ENCODE results near the gene SPATA31C1.
"Not testable (repeated sequence)": the region's sequence is repeated elsewhere in the genome, so short reads cannot be mapped to it uniquely, and the experiment has no call there.

SPATA31C1 gene

DNA sequence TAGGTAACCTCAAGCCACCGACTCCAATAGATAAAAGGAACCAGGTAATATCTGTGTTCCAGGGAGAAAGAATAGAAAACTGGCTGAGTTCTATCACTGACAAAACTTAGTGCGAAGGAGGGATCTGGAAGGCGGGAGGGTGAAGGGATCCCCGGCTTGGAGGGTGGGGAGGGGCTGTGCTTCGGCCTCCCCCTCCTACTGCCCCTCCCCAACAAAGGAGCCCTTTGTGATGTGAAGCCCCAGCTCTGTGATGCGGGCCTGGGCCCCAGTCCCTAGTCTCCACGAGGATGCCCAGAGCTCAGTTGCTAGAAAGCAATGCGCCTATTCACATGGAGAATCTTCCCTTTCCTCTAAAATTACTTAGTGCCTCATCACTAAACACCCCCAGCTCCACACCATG is at the start of gene SPATA31C1:
Gene SPATA31C1 (plus strand): TSS at position 301 of the 400 bp plus-strand sequence.
- in situ Hi-C loops (cut with MboI; ENCODE audit: low sequenced_read_pairs, unreplicated experiment); DNase-seq (ENCODE audit: low spot score): not testable (repeated sequence)

DNA sequence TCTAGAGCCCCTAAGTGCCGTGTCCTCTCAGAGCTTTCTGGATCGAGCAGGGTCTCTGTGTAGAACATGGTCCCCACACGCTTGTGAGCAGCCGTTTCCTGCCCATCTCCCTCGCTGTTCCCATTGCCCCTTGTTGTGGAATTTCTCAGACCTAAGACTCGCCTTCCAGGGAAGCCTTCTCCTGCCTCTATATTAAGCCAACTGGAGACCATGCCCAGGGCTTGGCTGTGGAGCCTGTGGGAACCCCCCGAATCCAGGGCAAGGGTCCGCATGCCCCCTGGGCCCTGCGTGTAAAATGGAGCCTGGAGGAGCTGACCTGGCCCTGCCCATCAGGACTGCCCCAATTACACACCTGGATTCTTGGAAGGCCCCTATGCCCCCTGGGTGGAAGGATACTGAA is 49.6 kb upstream of the SPATA31C1 start:
- no peak for DNase-seq (ENCODE audit: low spot score)
- TF ChIP-seq, protein P1, sequence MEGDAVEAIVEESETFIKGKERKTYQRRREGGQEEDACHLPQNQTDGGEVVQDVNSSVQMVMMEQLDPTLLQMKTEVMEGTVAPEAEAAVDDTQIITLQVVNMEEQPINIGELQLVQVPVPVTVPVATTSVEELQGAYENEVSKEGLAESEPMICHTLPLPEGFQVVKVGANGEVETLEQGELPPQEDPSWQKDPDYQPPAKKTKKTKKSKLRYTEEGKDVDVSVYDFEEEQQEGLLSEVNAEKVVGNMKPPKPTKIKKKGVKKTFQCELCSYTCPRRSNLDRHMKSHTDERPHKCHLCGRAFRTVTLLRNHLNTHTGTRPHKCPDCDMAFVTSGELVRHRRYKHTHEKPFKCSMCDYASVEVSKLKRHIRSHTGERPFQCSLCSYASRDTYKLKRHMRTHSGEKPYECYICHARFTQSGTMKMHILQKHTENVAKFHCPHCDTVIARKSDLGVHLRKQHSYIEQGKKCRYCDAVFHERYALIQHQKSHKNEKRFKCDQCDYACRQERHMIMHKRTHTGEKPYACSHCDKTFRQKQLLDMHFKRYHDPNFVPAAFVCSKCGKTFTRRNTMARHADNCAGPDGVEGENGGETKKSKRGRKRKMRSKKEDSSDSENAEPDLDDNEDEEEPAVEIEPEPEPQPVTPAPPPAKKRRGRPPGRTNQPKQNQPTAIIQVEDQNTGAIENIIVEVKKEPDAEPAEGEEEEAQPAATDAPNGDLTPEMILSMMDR (IDR thresholded peaks at IDR 0.05; ENCODE audit: borderline replicate concordance, control extremely low read depth, extremely low read depth, insufficient read depth, missing control alignments) = no peak
- in situ Hi-C loops (cut with MboI; ENCODE audit: low sequenced_read_pairs, unreplicated experiment) = no loop called here

DNA sequence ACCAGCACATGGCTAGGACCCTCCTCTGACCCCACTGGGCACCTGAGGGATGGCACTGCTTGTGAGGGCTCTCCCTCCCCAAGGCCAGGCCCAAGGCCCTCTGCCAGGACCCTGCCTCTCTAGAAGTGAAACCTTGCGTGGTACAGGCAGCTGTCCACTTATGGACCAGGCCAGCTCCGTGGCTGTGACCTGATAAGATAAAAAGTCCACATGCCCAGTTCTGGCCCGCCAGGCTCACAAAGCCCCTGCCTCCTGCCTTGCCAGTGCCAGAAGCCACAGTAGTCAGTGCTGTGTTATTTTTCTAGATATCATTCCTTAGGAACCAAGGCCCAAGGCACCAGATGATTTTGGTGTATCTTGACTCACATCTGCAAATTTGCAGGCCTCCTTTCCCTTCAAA is 49.1 kb upstream of the SPATA31C1 start:
- TF ChIP-seq, protein P1 (IDR thresholded peaks at IDR 0.05; ENCODE audit: borderline replicate concordance, control extremely low read depth, extremely low read depth, insufficient read depth, missing control alignments) = no peak
- in situ Hi-C loops (cut with MboI; ENCODE audit: low sequenced_read_pairs, unreplicated experiment) = no loop called here
- no peak for DNase-seq (ENCODE audit: low spot score)

DNA sequence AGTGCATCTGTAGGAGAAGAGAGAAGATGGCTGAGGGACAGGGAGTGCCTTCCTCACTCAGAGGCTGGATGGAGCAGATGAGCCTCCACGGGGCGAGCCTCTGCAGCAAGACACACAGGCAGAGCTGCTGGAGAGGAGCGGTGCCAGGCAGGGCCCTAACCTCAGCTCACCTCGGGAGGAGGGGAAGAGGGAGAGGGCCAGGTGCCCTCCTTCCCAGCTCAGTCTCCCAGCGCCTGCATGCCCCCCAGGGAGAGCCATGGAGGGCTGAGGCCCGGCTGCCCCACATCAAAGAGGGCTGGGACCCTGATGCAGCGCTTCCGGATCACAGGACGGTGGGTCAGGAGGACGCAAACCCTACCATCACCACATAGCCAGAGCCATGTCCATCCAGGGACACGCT is 48.7 kb upstream of the SPATA31C1 start:
- in situ Hi-C loops (cut with MboI; ENCODE audit: low sequenced_read_pairs, unreplicated experiment) = no loop called here
- TF ChIP-seq, protein P1 (IDR thresholded peaks at IDR 0.05; ENCODE audit: borderline replicate concordance, control extremely low read depth, extremely low read depth, insufficient read depth, missing control alignments) = no peak
- no peak for DNase-seq (ENCODE audit: low spot score)

DNA sequence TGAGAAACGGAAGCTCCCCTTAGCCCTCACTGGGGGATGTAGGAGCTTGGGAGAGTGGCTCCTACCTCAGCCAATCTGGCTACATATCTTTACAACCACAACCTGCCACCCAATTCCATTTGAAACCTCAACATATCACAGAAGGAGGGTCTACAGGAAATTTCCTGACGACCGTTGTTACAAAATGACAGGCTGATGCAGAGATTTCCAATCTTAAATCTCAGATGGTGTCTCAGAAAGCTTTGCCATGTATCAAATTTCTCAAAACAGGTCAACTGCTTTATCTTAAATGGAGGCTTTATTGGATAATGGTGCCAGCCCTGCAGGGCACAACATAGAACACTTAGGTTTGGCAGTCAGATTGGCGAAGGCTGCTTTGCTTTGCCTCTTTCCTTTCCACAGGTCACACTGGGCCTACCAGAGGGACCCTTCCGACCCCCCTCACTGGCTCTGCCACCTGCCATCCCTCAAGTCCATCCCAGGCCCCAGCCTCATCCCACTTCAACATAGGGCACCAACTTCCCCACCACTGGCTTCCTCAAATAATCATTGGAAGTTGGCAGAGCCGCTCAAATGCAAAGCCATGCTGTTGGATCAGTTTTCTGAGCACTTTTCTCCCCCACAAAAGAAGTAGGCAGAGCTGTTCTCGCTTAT is 46.2 kb upstream of the SPATA31C1 start:
- in situ Hi-C loops (cut with MboI; ENCODE audit: low sequenced_read_pairs, unreplicated experiment) = no loop called here
- TF ChIP-seq, protein P1 (IDR thresholded peaks at IDR 0.05; ENCODE audit: borderline replicate concordance, control extremely low read depth, extremely low read depth, insufficient read depth, missing control alignments) = no peak
- no peak for DNase-seq (ENCODE audit: low spot score)

DNA sequence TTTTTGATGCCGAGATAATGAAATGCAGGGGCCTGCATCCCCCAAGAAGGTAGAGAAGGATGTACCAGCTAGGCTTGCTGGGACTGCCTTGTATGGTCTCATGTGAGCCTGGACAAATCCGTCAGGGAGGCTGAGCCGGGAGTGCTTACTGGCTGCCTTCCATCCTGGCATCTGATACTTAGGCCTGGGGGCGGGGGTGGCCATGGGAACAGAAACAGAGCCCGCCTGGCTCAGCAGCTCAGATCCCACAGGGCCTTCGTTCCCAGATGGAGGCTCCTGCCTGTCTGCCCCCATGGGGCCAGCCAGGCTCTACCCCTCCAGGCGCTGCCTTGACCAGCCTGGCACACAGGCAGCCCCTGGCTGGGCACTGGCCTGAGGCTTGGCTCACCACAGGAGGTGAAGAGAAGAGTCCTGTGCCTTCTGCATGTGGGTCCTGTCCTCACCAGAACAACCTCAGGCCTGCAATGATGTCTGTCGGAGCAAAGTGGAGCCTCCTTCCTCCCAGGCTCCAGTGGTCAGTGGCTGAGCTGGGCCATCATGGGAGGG is 45.6 kb upstream of the SPATA31C1 start:
- in situ Hi-C loops (cut with MboI; ENCODE audit: low sequenced_read_pairs, unreplicated experiment) = no loop called here
- TF ChIP-seq, protein P1 (IDR thresholded peaks at IDR 0.05; ENCODE audit: borderline replicate concordance, control extremely low read depth, extremely low read depth, insufficient read depth, missing control alignments) = no peak
- DNase-seq (ENCODE audit: low spot score) = no peak

DNA sequence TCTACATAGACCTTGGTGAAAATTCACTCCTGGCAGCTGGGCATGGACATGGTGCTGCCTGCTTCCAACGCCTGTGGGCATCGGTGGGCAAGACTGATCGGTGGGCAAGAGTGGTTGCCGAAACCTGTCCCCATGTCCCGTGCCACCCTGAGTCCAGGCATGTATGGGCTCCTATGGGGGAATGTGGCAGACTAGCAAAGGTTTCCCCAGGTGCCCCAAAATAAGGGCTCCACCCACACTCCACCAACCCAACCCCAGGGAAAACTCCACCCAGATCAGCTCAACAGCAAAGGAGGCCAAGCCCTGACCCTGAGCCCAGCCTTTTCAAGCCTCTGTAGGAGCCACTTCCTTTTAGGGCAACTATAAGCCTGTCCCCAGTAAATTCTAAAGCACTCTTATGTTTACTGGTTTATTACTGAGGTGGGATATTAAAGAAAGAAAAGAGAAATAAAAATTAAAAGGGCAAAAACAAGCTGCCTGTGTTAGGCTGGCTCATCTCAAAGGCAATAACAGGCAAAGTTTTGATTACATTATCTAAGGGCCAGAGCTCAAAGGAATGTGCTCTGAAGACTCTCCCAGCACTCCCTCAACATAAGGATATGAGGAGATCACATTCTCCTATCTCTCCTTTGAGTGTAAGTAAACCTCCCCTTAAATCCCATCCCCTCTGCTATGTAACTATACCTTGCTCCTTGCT is 44.0 kb upstream of the SPATA31C1 start:
- TF ChIP-seq, protein P1 (IDR thresholded peaks at IDR 0.05; ENCODE audit: borderline replicate concordance, control extremely low read depth, extremely low read depth, insufficient read depth, missing control alignments) = no peak
- in situ Hi-C loops (cut with MboI; ENCODE audit: low sequenced_read_pairs, unreplicated experiment) = no loop called here
- no peak for DNase-seq (ENCODE audit: low spot score)
